ENCODE results near the gene M1AP. TPM values are rescaled to one million over a fixed set of nuclear protein-coding genes. Genes with fewer than 3 reads are reported as not detected.

M1AP gene
- polyA plus RNA-seq, 3 donors, result 1.00 to 4.6 (median 1.8) TPM

DNA sequence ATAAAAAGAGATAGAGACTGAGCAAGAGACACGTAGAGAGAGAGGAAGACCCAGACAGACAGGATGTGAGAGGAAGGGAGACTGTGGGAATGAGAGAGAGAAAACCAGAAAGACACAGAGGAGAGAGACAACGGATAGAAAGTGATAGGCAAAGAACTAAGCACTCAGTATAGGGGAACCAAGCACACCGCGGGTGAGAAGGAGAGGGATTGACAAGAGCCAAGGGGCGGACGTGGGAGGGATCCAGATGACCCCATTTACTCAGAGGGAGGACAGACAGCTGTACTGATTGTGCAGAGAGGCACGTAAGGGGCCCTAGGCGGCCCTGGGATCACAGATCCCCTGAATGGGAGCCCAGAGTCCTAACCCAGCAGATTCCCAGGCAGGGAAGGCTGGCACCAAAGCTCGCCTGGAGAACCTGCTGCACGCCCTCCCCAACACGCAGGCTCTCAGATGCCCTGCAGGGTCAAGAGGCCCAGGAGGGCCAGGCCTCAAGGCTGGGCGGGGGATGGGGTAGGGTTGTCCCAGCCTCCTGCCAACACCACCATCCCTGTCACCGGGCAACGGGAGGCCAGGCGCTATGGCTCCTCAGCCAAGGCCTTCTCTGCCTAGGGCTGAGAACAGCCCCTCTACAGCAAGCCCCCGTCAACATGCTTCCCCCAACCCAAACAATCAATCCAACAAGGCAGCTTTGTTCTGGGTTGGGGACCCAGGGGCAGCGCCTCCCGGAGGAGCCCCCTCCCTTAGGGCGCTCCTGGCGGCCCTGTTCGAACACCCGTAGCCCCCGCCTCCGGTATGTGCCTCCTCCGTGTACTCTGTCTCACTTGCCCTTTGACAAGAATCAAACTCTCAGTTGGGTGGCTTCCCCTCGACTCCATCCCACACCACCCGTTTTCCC, 95.0 kb downstream of the M1AP start:
- Histone ChIP-seq H3K9ac (ENCODE audit: insufficient read depth, low read length, poor library complexity, severe bottlenecking) (peak overlapping the region; percentile 88), H3K27ac (ENCODE audit: low read depth in 1 of 2, low read length in 2 of 2) (peak overlapping the region in 1 of 2 donors; percentile 94), H3K27me3 (ENCODE audit: control insufficient read depth in 2 of 2, insufficient read depth in 2 of 2, low read length in 2 of 2) (no peaks in the 10 kb centered on the region), H3K79me2 (ENCODE audit: insufficient read depth, low read length) (peaks cover 71% of the 10 kb centered on the region), H2AFZ (ENCODE audit: insufficient read depth, low read depth, low read length, poor library complexity, severe bottlenecking) (peak overlapping the region; percentile 90), H3K36me3 (replicated peaks in 1 of 2; ENCODE audit: control insufficient read depth in 1 of 2, insufficient read depth in 2 of 2, low read length in 2 of 2) (peaks cover 18 to 21% of the 10 kb centered on the region in 2 donors), H3K4me2 (replicated peaks; ENCODE audit: extremely low read depth, low read length, poor library complexity, severe bottlenecking) (peak overlapping the region; percentile 97), H3K4me3 (replicated peaks in 1 of 3; ENCODE audit: low read depth in 2 of 3, low read length in 3 of 3) (peak overlapping the region in 1 of 3 experiments; percentile 99), H3K4me1 (ENCODE audit: control insufficient read depth in 1 of 2, insufficient read depth in 2 of 2, low read length in 2 of 2) (peaks cover 38 to 60% of the 10 kb centered on the region in 2 donors), H3K9me3 (replicated peaks in 1 of 2; ENCODE audit: control insufficient read depth in 1 of 2, insufficient read depth in 1 of 2, low read length in 2 of 2) (no peaks in the 10 kb centered on the region), H4K20me1 (ENCODE audit: insufficient read depth, low read length) (peaks cover 15% of the 10 kb centered on the region)
- H3K9me3 Mint-ChIP-seq, result no peaks in the 10 kb centered on the region
- 87% methylated on average over 23 of the region's 27 CpGs for WGBS (ENCODE audit: insufficient coverage)
- H3K27me3 Mint-ChIP-seq (ENCODE audit: low read depth in 3 of 3), result peaks cover 5 to 7% (median 5%) of the 10 kb centered on the region in 3 donors
- no peak for DNase-seq
- H3K4me1 Mint-ChIP-seq, result peaks cover 53% of the 10 kb centered on the region
- H3K36me3 Mint-ChIP-seq, result peaks cover 28 to 39% of the 10 kb centered on the region in 2 donors
- intact Hi-C loops (cut with micrococcal nuclease), result loop anchor here (5.0 kb wide), 1 partner anchor 34 kb away; no protein-coding TSS in a partner anchor
- no peak for TF ChIP-seq CTCF (IDR thresholded peaks at IDR 0.05)
- H3K27ac Mint-ChIP-seq, result peak overlapping the region in 5 of 7 donors; percentile 15 to 91 (median 84)
- H3K4me3 Mint-ChIP-seq, result peak overlapping the region; percentile 51 to 67

GRCh38 chr2:74551942-74552913, 95.9 kb downstream of the M1AP start:
- no peak overlapping the region for H3K4me2 ChIP-seq (replicated peaks; ENCODE audit: extremely low read depth, low read length, poor library complexity, severe bottlenecking)
- H3K9ac ChIP-seq (ENCODE audit: insufficient read depth, low read length, poor library complexity, severe bottlenecking), result no peak overlapping the region
- peak overlapping the region in 1 of 7 donors; percentile 8 for H3K27ac Mint-ChIP-seq
- H3K79me2 ChIP-seq (ENCODE audit: insufficient read depth, low read length), result peaks cover 63% of the 10 kb centered on the region
- no peak for DNase-seq
- H3K9me3 Mint-ChIP-seq, result no peaks in the 10 kb centered on the region
- H4K20me1 ChIP-seq (ENCODE audit: insufficient read depth, low read length), result peaks cover 12% of the 10 kb centered on the region
- peaks cover 53% of the 10 kb centered on the region for H3K4me1 Mint-ChIP-seq
- no peak overlapping the region for H3K27ac ChIP-seq (ENCODE audit: low read depth in 1 of 2, low read length in 2 of 2)
- H3K27me3 Mint-ChIP-seq (ENCODE audit: low read depth in 3 of 3), result peaks cover 3 to 7% (median 6%) of the 10 kb centered on the region in 3 donors
- intact Hi-C loops (cut with micrococcal nuclease), result loop anchor here (5.0 kb wide), 1 partner anchor 35 kb away; no protein-coding TSS in a partner anchor
- peak overlapping the region in 1 of 2 donors; percentile 32 for H3K4me3 Mint-ChIP-seq
- peaks cover 10 to 12% of the 10 kb centered on the region in 2 donors for H3K36me3 ChIP-seq (replicated peaks in 1 of 2; ENCODE audit: control insufficient read depth in 1 of 2, insufficient read depth in 2 of 2, low read length in 2 of 2)
- peaks cover 23 to 32% of the 10 kb centered on the region in 2 donors for H3K36me3 Mint-ChIP-seq
- peaks cover 38 to 59% of the 10 kb centered on the region in 2 donors for H3K4me1 ChIP-seq (ENCODE audit: control insufficient read depth in 1 of 2, insufficient read depth in 2 of 2, low read length in 2 of 2)
- H3K27me3 ChIP-seq (ENCODE audit: control insufficient read depth in 2 of 2, insufficient read depth in 2 of 2, low read length in 2 of 2), result no peaks in the 10 kb centered on the region
- H3K4me3 ChIP-seq (replicated peaks in 1 of 3; ENCODE audit: low read depth in 2 of 3, low read length in 3 of 3), result no peak overlapping the region
- TF ChIP-seq CTCF (IDR thresholded peaks at IDR 0.05), result no peak
- H3K9me3 ChIP-seq (replicated peaks in 1 of 2; ENCODE audit: control insufficient read depth in 1 of 2, insufficient read depth in 1 of 2, low read length in 2 of 2), result no peaks in the 10 kb centered on the region
- H2AFZ ChIP-seq (ENCODE audit: insufficient read depth, low read depth, low read length, poor library complexity, severe bottlenecking), result no peak overlapping the region
- WGBS (ENCODE audit: insufficient coverage), result 65% methylated on average over 20 of the region's 21 CpGs

Measured in CD14-positive monocyte (primary cell).